SK-N-SH treated with all-trans-retinoic acid at 6 μM for 48 hours (cell line): ENCODE data around the gene MAP3K20.

ENCODE experiments used
- ARNTL ChIP-seq: fragments of 450-650 bp; formaldehyde crosslinking; IDR thresholded peaks from 2 replicates; pipeline ENCODE4 v1.5.0; 2020; ENCODE audit warnings: low read depth, mild to moderate bottlenecking, moderate library complexity, borderline replicate concordance
- BACH2 ChIP-seq: fragments of 250-450 bp; sonication (Bioruptor Pico); IDR thresholded peaks from 2 replicates; pipeline ENCODE4 v1.9.0; 2021; ENCODE audit warnings: mild to moderate bottlenecking, borderline replicate concordance
- CSDC2 ChIP-seq: fragments of 250-450 bp; sonication (Bioruptor Pico); IDR thresholded peaks from 2 replicates; pipeline ENCODE4 v1.5.0; 2020; ENCODE audit warnings: mild to moderate bottlenecking, moderate library complexity
- OSR1 ChIP-seq: fragments of 250-450 bp; sonication (Bioruptor Pico); IDR thresholded peaks from 2 replicates; pipeline ENCODE4 v1.8.0; 2022; ENCODE audit warnings: moderate library complexity, mild to moderate bottlenecking, inconsistent platforms
- PATZ1 ChIP-seq: fragments of 250-450 bp; sonication (Bioruptor Pico); IDR thresholded peaks from 2 replicates; pipeline ENCODE4 v1.8.0; 2020; ENCODE audit warnings: mild to moderate bottlenecking, moderate library complexity, borderline replicate concordance
- RARB ChIP-seq: fragments of 250-450 bp; sonication (Bioruptor Pico); IDR thresholded peaks from 2 replicates; pipeline ENCODE4 v1.8.0; 2021; ENCODE audit warnings: mild to moderate bottlenecking, moderate library complexity
- TOX ChIP-seq: fragments of 250-450 bp; sonication (Bioruptor Pico); IDR thresholded peaks from 2 replicates; pipeline ENCODE4 v1.8.0; 2021; ENCODE audit warnings: mild to moderate bottlenecking, moderate library complexity, borderline replicate concordance
- ZC3H10 ChIP-seq: fragments of 250-450 bp; sonication (Bioruptor Pico); IDR thresholded peaks from 2 replicates; pipeline ENCODE4 v1.5.1; 2021; ENCODE audit warnings: mild to moderate bottlenecking, moderate library complexity
- ZFP3 ChIP-seq: fragments of 250-450 bp; sonication (Bioruptor Pico); IDR thresholded peaks from 2 replicates; pipeline ENCODE4 v1.5.0; 2020; ENCODE audit warnings: mild to moderate bottlenecking, moderate library complexity
- ZFP30 ChIP-seq: fragments of 450-650 bp; formaldehyde crosslinking; IDR thresholded peaks from 2 replicates; pipeline ENCODE4 v1.5.0; 2022; ENCODE audit warnings: mild to moderate bottlenecking, moderate library complexity
- ZNF565 ChIP-seq: fragments of 450-650 bp; formaldehyde crosslinking; conservative IDR thresholded peaks from 2 replicates; pipeline ENCODE4 v1.5.0; 2020; ENCODE audit warnings: low read depth, mild to moderate bottlenecking, moderate library complexity
- TF ChIP-seq, protein P1 (sequence below): fragments of 250-450 bp; sonication (Bioruptor Pico); IDR thresholded peaks from 2 replicates; pipeline ENCODE4 v1.5.1; 2020; ENCODE audit warnings: low read depth, mild to moderate bottlenecking, moderate library complexity

GRCh38 chr2:173137610-173138009, 62.0 kb downstream of the MAP3K20 start:
- no peak for TF ChIP-seq ZNF565 (CRISPR knock-in tag)
- no peak for TF ChIP-seq PATZ1 (CRISPR knock-in tag)
- no peak for TF ChIP-seq ZFP30 (CRISPR knock-in tag)
- TF ChIP-seq, protein P1, sequence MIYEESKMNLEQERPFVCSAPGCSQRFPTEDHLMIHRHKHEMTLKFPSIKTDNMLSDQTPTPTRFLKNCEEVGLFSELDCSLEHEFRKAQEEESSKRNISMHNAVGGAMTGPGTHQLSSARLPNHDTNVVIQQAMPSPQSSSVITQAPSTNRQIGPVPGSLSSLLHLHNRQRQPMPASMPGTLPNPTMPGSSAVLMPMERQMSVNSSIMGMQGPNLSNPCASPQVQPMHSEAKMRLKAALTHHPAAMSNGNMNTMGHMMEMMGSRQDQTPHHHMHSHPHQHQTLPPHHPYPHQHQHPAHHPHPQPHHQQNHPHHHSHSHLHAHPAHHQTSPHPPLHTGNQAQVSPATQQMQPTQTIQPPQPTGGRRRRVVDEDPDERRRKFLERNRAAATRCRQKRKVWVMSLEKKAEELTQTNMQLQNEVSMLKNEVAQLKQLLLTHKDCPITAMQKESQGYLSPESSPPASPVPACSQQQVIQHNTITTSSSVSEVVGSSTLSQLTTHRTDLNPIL: no peak
- TF ChIP-seq RARB: no peak
- TF ChIP-seq ZFP3 (CRISPR knock-in tag): no peak
- no peak for TF ChIP-seq OSR1
- TF ChIP-seq TOX: no peak
- TF ChIP-seq ARNTL (CRISPR knock-in tag): no peak
- no peak for TF ChIP-seq CSDC2
- TF ChIP-seq ZC3H10 (CRISPR knock-in tag): no peak
- no peak for TF ChIP-seq BACH2
